Activated naive CD4-positive, alpha-beta T cell treated with anti-CD3 and anti-CD28 coated beads, Interleukin-2, amount 50 U/mL, for 72 hours (primary cell): ENCODE measurements around the gene MIEF2. TPM values are rescaled to one million over a fixed set of nuclear protein-coding genes. Genes with fewer than 3 reads are reported as not detected.

Experiments
- ATAC-seq, 2 donors: fragments of 150-1000 bp; cut with Tn5 transposase; 2 replicates each; pipeline ENCODE4 v1.10.0; 2021; ENCODE audit warnings: mild to moderate bottlenecking in 2 of 2, moderate library complexity in 2 of 2
- DNase-seq, 2 donors: peaks; one replicate each; pipeline ENCODE4 v3.0.0; 2021 to 2022; ENCODE audit warnings: low spot score in 2 of 2
- H3K27ac Mint-ChIP-seq, 2 donors: one replicate each; pipeline ENCODE4 v1.8.0; 2022; ENCODE audit warnings: mild to moderate bottlenecking in 2 of 2, mixed read lengths in 2 of 2
- H3K36me3 Mint-ChIP-seq, 2 donors: one replicate each; pipeline ENCODE4 v1.8.0; 2022; ENCODE audit warnings: mixed read lengths in 2 of 2
- H3K9me3 Mint-ChIP-seq, 2 donors: one replicate each; pipeline ENCODE4 v1.8.0; 2022; ENCODE audit warnings: mixed read lengths in 2 of 2
- total RNA-seq, 2 donors: library from RNA; stranded (reverse); gene quantifications; one replicate each; pipeline ENCODE4 v1.2.3, GENCODE V29; 2022

The MIEF2 gene
- total RNA-seq, 2 donors from 2014 or later: 7.4 to 15.5 TPM

- Mint-ChIP-seq H3K9me3 (no peaks in the 10 kb centered on the region), H3K36me3 (peaks cover 5 to 6% of the 10 kb centered on the region in 2 donors), H3K27ac (peak overlapping the region; percentile 35 to 45)
- DNase-seq: no peak
- no peak for ATAC-seq
Measured at GRCh38 chr17:18248811-18249210, 11.7 kb upstream of the MIEF2 start.

GRCh38 chr17:18250259-18250658 lies 10.2 kb upstream of the MIEF2 start:
- ATAC-seq (no peak), DNase-seq (no peak)
- Mint-ChIP-seq H3K36me3 (peaks cover 5 to 6% of the 10 kb centered on the region in 2 donors), H3K9me3 (no peaks in the 10 kb centered on the region), H3K27ac (no peak overlapping the region)

GRCh38 chr17:18250708-18251107 lies 9.8 kb upstream of the MIEF2 start:
- Mint-ChIP-seq H3K9me3 (no peaks in the 10 kb centered on the region), H3K27ac (peak overlapping the region in 1 of 2 donors; percentile 49), H3K36me3 (peaks cover 5 to 6% of the 10 kb centered on the region in 2 donors)
- DNase-seq (no peak), ATAC-seq (no peak)

- H3K36me3 Mint-ChIP-seq: peaks cover 5 to 6% of the 10 kb centered on the region in 2 donors
- no peak for DNase-seq
- peak overlapping the region in 1 of 2 donors; percentile 49 for H3K27ac Mint-ChIP-seq
- no peaks in the 10 kb centered on the region for H3K9me3 Mint-ChIP-seq
- ATAC-seq: no peak
Measured at GRCh38 chr17:18251204-18251603, 9.3 kb upstream of the MIEF2 start.

GRCh38 chr17:18252160-18252559 lies 8.3 kb upstream of the MIEF2 start:
- DNase-seq (no peak), ATAC-seq (no peak)
- H3K27ac Mint-ChIP-seq: no peak overlapping the region
- no peaks in the 10 kb centered on the region for H3K9me3 Mint-ChIP-seq
- H3K36me3 Mint-ChIP-seq: peaks cover 3 to 5% of the 10 kb centered on the region in 2 donors

- ATAC-seq (no peak), DNase-seq (no peak)
- Mint-ChIP-seq H3K36me3 (peaks cover 4 to 5% of the 10 kb centered on the region in 2 donors), H3K27ac (no peak overlapping the region), H3K9me3 (no peaks in the 10 kb centered on the region)
Measured at GRCh38 chr17:18253187-18253884, 7.1 kb upstream of the MIEF2 start.

- no peak for ATAC-seq
- Mint-ChIP-seq H3K9me3 (no peaks in the 10 kb centered on the region), H3K36me3 (peaks cover 4% of the 10 kb centered on the region in 2 donors), H3K27ac (peak overlapping the region in 1 of 2 donors; percentile 22)
- no peak for DNase-seq
Measured at GRCh38 chr17:18253947-18254821, 6.3 kb upstream of the MIEF2 start.

- Mint-ChIP-seq H3K27ac (no peak overlapping the region), H3K9me3 (no peaks in the 10 kb centered on the region), H3K36me3 (peaks cover 4% of the 10 kb centered on the region in 2 donors)
- no peak for DNase-seq
- ATAC-seq: no peak
Measured at GRCh38 chr17:18254888-18255649, 5.4 kb upstream of the MIEF2 start.

GRCh38 chr17:18256351-18256750 lies 4.1 kb upstream of the MIEF2 start:
- Mint-ChIP-seq H3K27ac (no peak overlapping the region), H3K9me3 (no peaks in the 10 kb centered on the region), H3K36me3 (peaks cover 4% of the 10 kb centered on the region in 2 donors)
- ATAC-seq: no peak
- no peak for DNase-seq

- Mint-ChIP-seq H3K36me3 (peaks cover 4% of the 10 kb centered on the region in 2 donors), H3K9me3 (no peaks in the 10 kb centered on the region), H3K27ac (peak overlapping the region; percentile 60 to 82)
- ATAC-seq (no peak), DNase-seq (no peak)
Measured at GRCh38 chr17:18256776-18257175, 3.7 kb upstream of the MIEF2 start.

- H3K36me3 Mint-ChIP-seq: peaks cover 4% of the 10 kb centered on the region in 2 donors
- DNase-seq: peak; percentile 26 to 68
- no peaks in the 10 kb centered on the region for H3K9me3 Mint-ChIP-seq
- ATAC-seq: peak in 1 of 2 donors; percentile 12
- peak overlapping the region; percentile 82 to 97 for H3K27ac Mint-ChIP-seq
Measured at GRCh38 chr17:18257268-18257981, 3.0 kb upstream of the MIEF2 start.

- H3K9me3 Mint-ChIP-seq: no peaks in the 10 kb centered on the region
Measured at GRCh38 chr17:18257982-18258355, 2.5 kb upstream of the MIEF2 start.

GRCh38 chr17:18258356-18259038 lies 2.0 kb upstream of the MIEF2 start, which contains the start of gene FLII:
FLII (minus strand) TSS chr17:18258738; CDS start chr17:18258690, 48 bp downstream.
- peak; percentile 27 to 39 for ATAC-seq
- Mint-ChIP-seq H3K36me3 (peaks cover 4% of the 10 kb centered on the region in 2 donors), H3K27ac (peak within 1 kb of the TSS; percentile 83 to 97), H3K9me3 (no peaks in the 10 kb centered on the region)
- DNase-seq: peak; percentile 50 to 82

More at GRCh38 chr17:18257982-18258355, 2.5 kb upstream of the MIEF2 start:
- DNase-seq: peak; percentile 59 to 87
- H3K27ac Mint-ChIP-seq: peak overlapping the region; percentile 82 to 97
- ATAC-seq: peak; percentile 37 to 80
- peaks cover 4% of the 10 kb centered on the region in 2 donors for H3K36me3 Mint-ChIP-seq

GRCh38 chr17:18259621-18260331 lies 686 bp upstream of the MIEF2 start:
- peaks cover 4% of the 10 kb centered on the region in 2 donors for H3K36me3 Mint-ChIP-seq
- DNase-seq: no peak

GRCh38 chr17:18261146-18261515 lies 669 bp downstream of the MIEF2 start:
- peak; percentile 49 to 76 for DNase-seq
- Mint-ChIP-seq H3K36me3 (peaks cover 4% of the 10 kb centered on the region in 2 donors), H3K27ac (peak overlapping the region; percentile 83 to 91), H3K9me3 (no peaks in the 10 kb centered on the region)
- peak; percentile 7 to 32 for ATAC-seq

More at GRCh38 chr17:18259621-18260331, 686 bp upstream of the MIEF2 start:
- Mint-ChIP-seq H3K9me3 (no peaks in the 10 kb centered on the region), H3K27ac (peak overlapping the region; percentile 79 to 83)
- no peak for ATAC-seq
